ENCODE data around the gene GIPR. TPM values are rescaled to one million over a fixed set of nuclear protein-coding genes. Genes with fewer than 3 reads are reported as not detected.

Gene GIPR
- total and polyA plus RNA-seq, 2 of the 13 experiments (the other 11 are each of a cell fraction or from before 2014, with no cell fraction given): 0.15 to 1.2 TPM

GRCh38 chr19:45730368-45731288, 62.6 kb downstream of the GIPR start, which contains the start of gene FBXO46 (continued):
- TF ChIP-seq RBM22 (optimal IDR thresholded peaks at IDR 0.05; ENCODE audit: low read length): no peak
- TF ChIP-seq MXD4 (CRISPR knock-in tag; IDR thresholded peaks at IDR 0.05): no peak
- no peak for TF ChIP-seq TCF12 (IDR thresholded peaks at IDR 0.05)
- TF ChIP-seq TCF12 (CRISPR knock-in tag; IDR thresholded peaks at IDR 0.05): no peak
- no peak for TF ChIP-seq MAF1 (CRISPR knock-in tag; IDR thresholded peaks at IDR 0.05; ENCODE audit: borderline replicate concordance)
- no peak for TF ChIP-seq HDAC6 (IDR thresholded peaks at IDR 0.05; ENCODE audit: low read depth, low read length)
- TF ChIP-seq ZNF773 (CRISPR knock-in tag; IDR thresholded peaks at IDR 0.05; ENCODE audit: borderline replicate concordance): no peak
- TF ChIP-seq ZNF746 (CRISPR knock-in tag; IDR thresholded peaks at IDR 0.05): peak; percentile 64; the same call in 1 of the 2 replicates
- no peak for TF ChIP-seq ZNF749 (CRISPR knock-in tag; IDR thresholded peaks at IDR 0.05; ENCODE audit: borderline replicate concordance)
- TF ChIP-seq AFF4 (CRISPR knock-in tag; IDR thresholded peaks at IDR 0.05): no peak
- TF ChIP-seq TP53 (CRISPR knock-in tag; conservative IDR thresholded peaks at IDR 0.05): 0 out of 2 replicates have a peak, but pooled peaks have one; percentile 58
- no peak; the same call in 1 of the 2 replicates for TF ChIP-seq CEBPG (CRISPR knock-in tag; IDR thresholded peaks at IDR 0.05)
- no peak for TF ChIP-seq ZNF766 (CRISPR knock-in tag; IDR thresholded peaks at IDR 0.05; ENCODE audit: borderline replicate concordance)
- TF ChIP-seq NR2F1 (CRISPR knock-in tag; IDR thresholded peaks at IDR 0.05): no peak
- no peak for TF ChIP-seq ZFP1 (CRISPR knock-in tag; IDR thresholded peaks at IDR 0.05)
- no peak for TF ChIP-seq ATM (IDR thresholded peaks at IDR 0.05; ENCODE audit: borderline replicate concordance)
- TF ChIP-seq CENPBD1 (CRISPR knock-in tag; IDR thresholded peaks at IDR 0.05; ENCODE audit: borderline replicate concordance, low read depth): no peak
- 0 out of 2 replicates have a peak, but pooled peaks have one; percentile 18 for TF ChIP-seq MXD1 (CRISPR knock-in tag; IDR thresholded peaks at IDR 0.05)
- TF ChIP-seq ZNF3 (CRISPR knock-in tag; IDR thresholded peaks at IDR 0.05): no peak
- no peak; the same call in 1 of the 2 replicates for TF ChIP-seq SIN3A (IDR thresholded peaks at IDR 0.05; ENCODE audit: borderline replicate concordance, low read depth, low read length)
- TF ChIP-seq ZNF383 (CRISPR knock-in tag; IDR thresholded peaks at IDR 0.05; ENCODE audit: borderline replicate concordance): no peak
- peak; percentile 71; the same call in 1 of the 2 replicates for TF ChIP-seq CHD2 (IDR thresholded peaks at IDR 0.05; ENCODE audit: low read depth, low read length)
- TF ChIP-seq FUBP1 (CRISPR knock-in tag; IDR thresholded peaks at IDR 0.05; ENCODE audit: borderline replicate concordance): no peak
- peak; percentile 85; the same call in 1 of the 2 replicates for TF ChIP-seq ZNF556 (CRISPR knock-in tag; IDR thresholded peaks at IDR 0.05; ENCODE audit: borderline replicate concordance)
